ENCODE data around the gene VENTX.

The VENTX gene

DNA sequence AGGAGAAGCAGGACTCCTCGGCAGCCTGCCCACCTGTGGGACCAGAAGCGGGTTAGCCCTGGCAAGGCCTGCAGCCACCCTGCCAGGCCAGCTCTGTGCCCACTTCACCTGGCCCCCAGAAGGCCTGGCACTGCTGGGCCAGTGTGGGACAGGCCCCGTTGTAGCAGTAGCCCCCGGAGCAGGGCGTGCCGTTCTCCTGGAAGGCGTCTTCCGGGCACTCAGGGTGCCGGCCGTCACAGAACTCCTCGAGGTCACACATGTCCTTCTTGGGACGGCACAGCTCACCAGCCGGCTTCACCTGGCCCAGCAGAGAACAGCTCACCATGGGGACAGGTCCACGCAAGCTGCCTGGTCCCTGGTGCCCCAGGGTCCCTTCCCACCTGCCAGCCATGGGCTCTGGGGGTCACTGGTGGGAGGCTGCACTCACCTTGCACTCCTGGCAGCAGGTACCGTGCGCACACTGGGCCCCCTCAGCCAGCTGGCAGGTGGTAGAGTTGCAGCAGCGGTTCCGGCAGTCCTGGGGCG is 33.2 kb downstream of the VENTX start:
- no peak for ATAC-seq
- TF ChIP-seq, protein P1, sequence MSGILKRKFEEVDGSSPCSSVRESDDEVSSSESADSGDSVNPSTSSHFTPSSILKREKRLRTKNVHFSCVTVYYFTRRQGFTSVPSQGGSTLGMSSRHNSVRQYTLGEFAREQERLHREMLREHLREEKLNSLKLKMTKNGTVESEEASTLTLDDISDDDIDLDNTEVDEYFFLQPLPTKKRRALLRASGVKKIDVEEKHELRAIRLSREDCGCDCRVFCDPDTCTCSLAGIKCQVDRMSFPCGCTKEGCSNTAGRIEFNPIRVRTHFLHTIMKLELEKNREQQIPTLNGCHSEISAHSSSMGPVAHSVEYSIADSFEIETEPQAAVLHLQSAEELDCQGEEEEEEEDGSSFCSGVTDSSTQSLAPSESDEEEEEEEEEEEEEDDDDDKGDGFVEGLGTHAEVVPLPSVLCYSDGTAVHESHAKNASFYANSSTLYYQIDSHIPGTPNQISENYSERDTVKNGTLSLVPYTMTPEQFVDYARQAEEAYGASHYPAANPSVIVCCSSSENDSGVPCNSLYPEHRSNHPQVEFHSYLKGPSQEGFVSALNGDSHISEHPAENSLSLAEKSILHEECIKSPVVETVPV (CRISPR knock-in tag; IDR thresholded peaks at IDR 0.05) = no peak
- TF ChIP-seq TOX (CRISPR knock-in tag; IDR thresholded peaks at IDR 0.05; ENCODE audit: borderline replicate concordance) (no peak), ZNF70 (CRISPR knock-in tag; IDR thresholded peaks at IDR 0.05) (no peak), BACH2 (CRISPR knock-in tag; IDR thresholded peaks at IDR 0.05; ENCODE audit: borderline replicate concordance) (no peak), CSDC2 (CRISPR knock-in tag; IDR thresholded peaks at IDR 0.05) (no peak), ESRRG (CRISPR knock-in tag; IDR thresholded peaks at IDR 0.05) (no peak), PPARA (CRISPR knock-in tag; IDR thresholded peaks at IDR 0.05; ENCODE audit: borderline replicate concordance) (no peak), ISL1 (CRISPR knock-in tag; IDR thresholded peaks at IDR 0.05) (no peak), ZNF565 (CRISPR knock-in tag; conservative IDR thresholded peaks at IDR 0.05; ENCODE audit: low read depth) (no peak), ARNTL (CRISPR knock-in tag; IDR thresholded peaks at IDR 0.05; ENCODE audit: borderline replicate concordance, low read depth) (no peak), ZFP30 (CRISPR knock-in tag; IDR thresholded peaks at IDR 0.05) (no peak), OSR1 (CRISPR knock-in tag; IDR thresholded peaks at IDR 0.05) (no peak), SNAI2 (CRISPR knock-in tag; IDR thresholded peaks at IDR 0.05) (no peak), ZFP3 (CRISPR knock-in tag; IDR thresholded peaks at IDR 0.05) (no peak), GLIS3 (CRISPR knock-in tag; IDR thresholded peaks at IDR 0.05) (no peak), RARB (CRISPR knock-in tag; IDR thresholded peaks at IDR 0.05) (no peak)
- TF ChIP-seq, protein P2, sequence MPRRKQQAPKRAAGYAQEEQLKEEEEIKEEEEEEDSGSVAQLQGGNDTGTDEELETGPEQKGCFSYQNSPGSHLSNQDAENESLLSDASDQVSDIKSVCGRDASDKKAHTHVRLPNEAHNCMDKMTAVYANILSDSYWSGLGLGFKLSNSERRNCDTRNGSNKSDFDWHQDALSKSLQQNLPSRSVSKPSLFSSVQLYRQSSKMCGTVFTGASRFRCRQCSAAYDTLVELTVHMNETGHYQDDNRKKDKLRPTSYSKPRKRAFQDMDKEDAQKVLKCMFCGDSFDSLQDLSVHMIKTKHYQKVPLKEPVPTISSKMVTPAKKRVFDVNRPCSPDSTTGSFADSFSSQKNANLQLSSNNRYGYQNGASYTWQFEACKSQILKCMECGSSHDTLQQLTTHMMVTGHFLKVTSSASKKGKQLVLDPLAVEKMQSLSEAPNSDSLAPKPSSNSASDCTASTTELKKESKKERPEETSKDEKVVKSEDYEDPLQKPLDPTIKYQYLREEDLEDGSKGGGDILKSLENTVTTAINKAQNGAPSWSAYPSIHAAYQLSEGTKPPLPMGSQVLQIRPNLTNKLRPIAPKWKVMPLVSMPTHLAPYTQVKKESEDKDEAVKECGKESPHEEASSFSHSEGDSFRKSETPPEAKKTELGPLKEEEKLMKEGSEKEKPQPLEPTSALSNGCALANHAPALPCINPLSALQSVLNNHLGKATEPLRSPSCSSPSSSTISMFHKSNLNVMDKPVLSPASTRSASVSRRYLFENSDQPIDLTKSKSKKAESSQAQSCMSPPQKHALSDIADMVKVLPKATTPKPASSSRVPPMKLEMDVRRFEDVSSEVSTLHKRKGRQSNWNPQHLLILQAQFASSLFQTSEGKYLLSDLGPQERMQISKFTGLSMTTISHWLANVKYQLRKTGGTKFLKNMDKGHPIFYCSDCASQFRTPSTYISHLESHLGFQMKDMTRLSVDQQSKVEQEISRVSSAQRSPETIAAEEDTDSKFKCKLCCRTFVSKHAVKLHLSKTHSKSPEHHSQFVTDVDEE (CRISPR knock-in tag; IDR thresholded peaks at IDR 0.05) = no peak
- TF ChIP-seq, protein P3, sequence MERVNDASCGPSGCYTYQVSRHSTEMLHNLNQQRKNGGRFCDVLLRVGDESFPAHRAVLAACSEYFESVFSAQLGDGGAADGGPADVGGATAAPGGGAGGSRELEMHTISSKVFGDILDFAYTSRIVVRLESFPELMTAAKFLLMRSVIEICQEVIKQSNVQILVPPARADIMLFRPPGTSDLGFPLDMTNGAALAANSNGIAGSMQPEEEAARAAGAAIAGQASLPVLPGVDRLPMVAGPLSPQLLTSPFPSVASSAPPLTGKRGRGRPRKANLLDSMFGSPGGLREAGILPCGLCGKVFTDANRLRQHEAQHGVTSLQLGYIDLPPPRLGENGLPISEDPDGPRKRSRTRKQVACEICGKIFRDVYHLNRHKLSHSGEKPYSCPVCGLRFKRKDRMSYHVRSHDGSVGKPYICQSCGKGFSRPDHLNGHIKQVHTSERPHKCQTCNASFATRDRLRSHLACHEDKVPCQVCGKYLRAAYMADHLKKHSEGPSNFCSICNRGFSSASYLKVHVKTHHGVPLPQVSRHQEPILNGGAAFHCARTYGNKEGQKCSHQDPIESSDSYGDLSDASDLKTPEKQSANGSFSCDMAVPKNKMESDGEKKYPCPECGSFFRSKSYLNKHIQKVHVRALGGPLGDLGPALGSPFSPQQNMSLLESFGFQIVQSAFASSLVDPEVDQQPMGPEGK (CRISPR knock-in tag; IDR thresholded peaks at IDR 0.05; ENCODE audit: borderline replicate concordance) = no peak
- TF ChIP-seq, protein P4, sequence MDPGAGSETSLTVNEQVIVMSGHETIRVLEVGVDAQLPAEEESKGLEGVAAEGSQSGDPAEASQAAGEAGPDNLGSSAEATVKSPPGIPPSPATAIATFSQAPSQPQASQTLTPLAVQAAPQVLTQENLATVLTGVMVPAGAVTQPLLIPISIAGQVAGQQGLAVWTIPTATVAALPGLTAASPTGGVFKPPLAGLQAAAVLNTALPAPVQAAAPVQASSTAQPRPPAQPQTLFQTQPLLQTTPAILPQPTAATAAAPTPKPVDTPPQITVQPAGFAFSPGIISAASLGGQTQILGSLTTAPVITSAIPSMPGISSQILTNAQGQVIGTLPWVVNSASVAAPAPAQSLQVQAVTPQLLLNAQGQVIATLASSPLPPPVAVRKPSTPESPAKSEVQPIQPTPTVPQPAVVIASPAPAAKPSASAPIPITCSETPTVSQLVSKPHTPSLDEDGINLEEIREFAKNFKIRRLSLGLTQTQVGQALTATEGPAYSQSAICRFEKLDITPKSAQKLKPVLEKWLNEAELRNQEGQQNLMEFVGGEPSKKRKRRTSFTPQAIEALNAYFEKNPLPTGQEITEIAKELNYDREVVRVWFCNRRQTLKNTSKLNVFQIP (CRISPR knock-in tag; IDR thresholded peaks at IDR 0.05; ENCODE audit: borderline replicate concordance, low read depth) = no peak

DNA sequence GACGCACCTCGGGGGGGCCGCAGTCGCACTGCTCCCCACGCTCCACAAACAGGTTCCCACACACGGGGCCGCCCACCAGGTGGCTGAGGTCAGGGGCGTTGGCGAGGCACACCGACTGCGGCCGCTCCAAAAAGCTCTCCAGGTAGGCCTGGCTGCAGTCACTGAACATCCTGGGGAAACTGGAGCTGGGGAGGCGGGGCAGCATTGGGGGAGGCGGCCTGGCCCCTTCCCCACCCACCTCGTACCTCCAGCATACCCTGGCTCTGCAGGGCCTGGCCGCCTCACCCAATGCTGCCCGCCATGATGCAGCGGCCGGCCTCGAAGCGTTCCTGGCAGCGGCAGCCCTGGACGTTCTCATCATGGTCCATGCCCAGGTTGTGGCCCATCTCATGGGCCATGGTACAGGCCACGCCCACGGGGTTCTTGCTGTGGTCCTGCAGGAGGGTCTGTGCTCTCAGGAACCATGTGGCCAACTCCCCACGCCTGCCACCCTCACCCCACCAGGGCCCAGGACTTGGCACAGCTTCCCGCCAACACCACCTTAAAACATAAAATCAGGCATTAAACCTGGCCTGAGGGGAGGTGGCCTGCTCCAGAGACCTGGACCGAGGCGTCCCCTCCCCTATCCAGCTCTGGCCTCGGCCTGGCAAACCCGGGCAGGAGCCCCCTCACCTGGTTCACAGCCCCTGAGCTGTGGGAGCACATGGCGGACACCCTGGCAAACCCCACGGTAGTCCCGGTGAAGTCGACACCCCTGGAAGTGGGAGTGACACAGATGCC is 34.1 kb downstream of the VENTX start:
- ATAC-seq = no peak
- TF ChIP-seq, protein P2 (CRISPR knock-in tag; IDR thresholded peaks at IDR 0.05) = no peak
- TF ChIP-seq ZNF565 (CRISPR knock-in tag; conservative IDR thresholded peaks at IDR 0.05; ENCODE audit: low read depth) (no peak), CSDC2 (CRISPR knock-in tag; IDR thresholded peaks at IDR 0.05) (no peak), GLIS3 (CRISPR knock-in tag; IDR thresholded peaks at IDR 0.05) (no peak), TOX (CRISPR knock-in tag; IDR thresholded peaks at IDR 0.05; ENCODE audit: borderline replicate concordance) (no peak), TCF4 (CRISPR knock-in tag; IDR thresholded peaks at IDR 0.05; ENCODE audit: borderline replicate concordance) (no peak), PPARA (CRISPR knock-in tag; IDR thresholded peaks at IDR 0.05; ENCODE audit: borderline replicate concordance) (no peak), ESRRG (CRISPR knock-in tag; IDR thresholded peaks at IDR 0.05) (no peak), ZFP3 (CRISPR knock-in tag; IDR thresholded peaks at IDR 0.05) (no peak), ISL1 (CRISPR knock-in tag; IDR thresholded peaks at IDR 0.05) (no peak), RARB (CRISPR knock-in tag; IDR thresholded peaks at IDR 0.05) (no peak)
- TF ChIP-seq, protein P1 (CRISPR knock-in tag; IDR thresholded peaks at IDR 0.05) = no peak
- TF ChIP-seq, protein P4 (CRISPR knock-in tag; IDR thresholded peaks at IDR 0.05; ENCODE audit: borderline replicate concordance, low read depth) = no peak
- TF ChIP-seq, protein P3 (CRISPR knock-in tag; IDR thresholded peaks at IDR 0.05; ENCODE audit: borderline replicate concordance) = no peak

Measured in SK-N-SH treated with all-trans-retinoic acid at 6 μM for 48 hours (cell line).